T-helper 9 cell (primary cell): Measurements from ENCODE around the gene CYB561D1.
"Not testable (repeated sequence)": the region's sequence is repeated elsewhere in the genome, so short reads cannot be mapped to it uniquely, and the experiment has no call there.

Experiments used
- DNase-seq: peaks from one replicate; pipeline ENCODE4 v3.0.0-alpha.2; 2020
- total RNA-seq, 2 donors: gene quantifications; one replicate each; lab custom pipeline; 2026; lab: John Stamatoyannopoulos, UW

Gene CYB561D1, protein sequence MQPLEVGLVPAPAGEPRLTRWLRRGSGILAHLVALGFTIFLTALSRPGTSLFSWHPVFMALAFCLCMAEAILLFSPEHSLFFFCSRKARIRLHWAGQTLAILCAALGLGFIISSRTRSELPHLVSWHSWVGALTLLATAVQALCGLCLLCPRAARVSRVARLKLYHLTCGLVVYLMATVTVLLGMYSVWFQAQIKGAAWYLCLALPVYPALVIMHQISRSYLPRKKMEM
- total RNA-seq = 19.8 to 45.2 reads per million in 2 donors

DNA sequence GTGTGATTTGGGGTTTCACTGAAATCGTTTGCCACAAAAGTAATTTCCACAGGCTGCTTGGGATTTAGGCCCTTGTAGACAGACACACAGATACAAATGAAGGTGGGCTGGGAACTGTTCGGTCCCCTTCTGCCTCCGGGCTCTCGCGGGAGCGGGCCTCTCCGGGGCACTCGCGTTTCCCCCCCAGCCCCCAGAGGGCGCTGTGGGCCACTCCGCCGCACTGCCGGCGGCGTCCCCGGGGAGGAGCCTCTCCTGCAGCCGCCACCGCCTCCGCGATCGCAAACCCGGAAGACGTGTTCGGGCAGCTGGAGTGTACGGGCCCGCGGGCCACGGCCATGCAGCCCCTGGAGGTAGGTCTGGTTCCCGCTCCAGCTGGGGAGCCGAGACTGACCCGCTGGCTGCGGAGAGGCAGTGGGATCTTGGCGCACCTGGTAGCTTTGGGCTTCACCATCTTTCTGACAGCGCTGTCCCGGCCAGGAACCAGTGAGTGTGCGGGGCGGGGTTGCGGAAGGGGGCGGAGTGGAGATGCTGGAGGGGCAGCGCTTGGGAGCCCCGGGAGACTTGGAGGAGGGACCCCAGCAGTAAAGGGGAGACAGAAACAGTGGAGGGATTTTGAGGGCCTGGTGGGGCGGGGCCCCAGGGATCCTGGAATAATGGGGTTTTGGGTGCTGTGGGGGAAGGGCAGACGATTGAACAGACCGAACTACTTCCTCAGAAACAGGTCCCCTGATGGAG, at the start of gene CYB561D1:
Gene CYB561D1 (plus strand): TSS at position 290 of the 735 bp plus-strand sequence. CDS start 46 bp downstream, at position 336.
- DNase-seq = peak; percentile 87

DNA sequence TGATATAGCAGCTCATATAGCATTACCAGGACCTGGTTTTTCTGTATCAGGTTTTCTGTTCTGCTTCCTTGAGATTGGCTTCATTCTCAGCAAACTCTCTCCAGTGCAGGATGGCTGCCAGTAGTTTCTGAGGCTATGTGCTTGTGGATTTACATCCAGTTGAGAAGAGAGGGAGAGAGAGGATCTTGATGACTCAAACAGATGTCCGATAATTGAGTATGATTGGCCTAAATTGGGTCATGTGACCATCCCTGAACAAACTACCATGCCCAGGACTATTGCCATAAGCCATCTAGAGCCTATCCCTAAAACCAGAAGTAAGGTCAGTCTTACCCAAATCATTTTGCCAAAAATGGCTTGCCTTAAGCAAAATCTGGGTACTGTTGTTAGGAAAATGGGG, 49.5 kb upstream of the CYB561D1 start:
- no peak for DNase-seq

DNA sequence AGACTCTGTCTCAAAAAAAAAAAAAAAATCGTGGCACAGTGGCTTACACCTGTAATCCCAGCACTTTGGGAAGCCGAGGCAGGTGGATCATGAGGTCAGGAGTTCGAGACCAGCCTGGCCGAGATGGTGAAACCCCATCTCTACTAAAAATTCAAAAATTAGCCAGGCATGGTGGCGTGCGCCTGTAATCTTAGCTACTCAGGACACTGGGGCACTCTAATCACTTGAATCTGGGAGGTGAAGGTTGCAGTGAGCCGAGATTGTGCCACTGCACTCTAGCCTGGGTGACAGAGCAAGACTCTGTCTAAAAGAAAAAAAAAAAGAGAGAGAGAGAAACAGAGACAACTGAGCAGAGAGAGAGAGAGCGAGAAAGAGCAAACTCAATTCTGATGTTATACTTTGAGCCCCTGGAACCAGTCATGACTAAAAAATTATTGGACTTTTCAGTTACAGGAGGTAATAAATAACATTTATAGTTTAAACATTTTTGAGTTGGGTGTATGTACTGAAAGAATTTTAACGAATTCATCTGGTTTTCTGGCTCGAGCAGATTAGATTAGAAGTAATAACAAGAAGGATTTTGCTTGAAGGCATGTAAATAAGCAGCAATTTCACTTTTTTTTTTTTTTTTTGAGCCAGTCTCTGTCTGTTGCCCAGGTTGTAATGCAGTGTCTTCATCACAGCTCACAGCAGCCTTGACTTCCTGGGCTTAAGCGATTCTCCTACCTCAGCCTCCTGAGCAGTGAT, 47.8 kb upstream of the CYB561D1 start:
- DNase-seq = not testable (repeated sequence)

DNA sequence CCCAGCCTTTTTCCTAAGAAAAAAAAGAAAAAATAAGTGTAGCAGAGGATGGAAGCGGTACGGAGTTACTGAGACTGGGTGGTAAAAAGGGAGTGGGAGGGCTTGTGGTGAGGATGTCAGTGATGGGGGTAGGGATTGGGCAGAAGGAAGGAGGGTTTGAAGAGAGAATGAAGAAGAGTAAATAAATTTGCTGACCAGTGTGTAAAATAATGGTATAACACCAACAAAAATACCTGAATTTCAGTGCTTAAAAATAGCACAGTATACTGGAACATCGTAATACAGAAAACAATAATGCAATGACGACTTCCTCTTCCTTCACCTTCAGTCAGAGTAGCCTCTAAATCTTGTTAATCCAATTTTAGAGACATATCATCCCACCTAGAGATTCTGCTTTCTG, 46.4 kb upstream of the CYB561D1 start:
- no peak for DNase-seq

DNA sequence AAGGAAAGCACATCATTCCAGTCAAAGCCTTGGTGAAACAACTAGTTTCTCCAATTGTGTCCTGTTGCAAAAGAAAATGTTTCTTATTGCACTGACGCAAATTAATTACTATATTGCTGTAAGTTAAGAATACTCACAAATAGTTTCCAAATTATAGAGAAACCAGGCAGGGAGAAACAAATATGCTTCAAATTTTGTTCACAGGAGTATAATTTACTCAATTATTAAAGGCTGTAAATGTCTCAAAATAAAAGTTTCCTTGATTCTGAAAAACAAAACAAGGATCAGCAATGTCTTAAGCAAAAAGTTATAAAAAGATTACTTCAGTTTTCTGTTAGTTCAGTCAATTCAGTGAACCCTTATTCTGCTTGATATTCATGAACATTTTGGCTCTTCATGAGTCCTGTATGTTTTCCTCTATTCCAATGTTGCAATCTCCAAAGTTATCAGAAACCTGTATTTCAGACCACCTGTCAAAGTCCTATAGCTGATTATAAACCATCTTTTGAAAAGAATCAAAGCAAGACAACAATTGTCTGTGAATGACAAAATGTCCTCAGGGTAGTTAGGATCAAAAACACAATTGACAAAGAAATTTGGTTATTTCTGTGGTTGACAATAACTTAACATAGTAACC, 39.3 kb upstream of the CYB561D1 start:
- DNase-seq = no peak

DNA sequence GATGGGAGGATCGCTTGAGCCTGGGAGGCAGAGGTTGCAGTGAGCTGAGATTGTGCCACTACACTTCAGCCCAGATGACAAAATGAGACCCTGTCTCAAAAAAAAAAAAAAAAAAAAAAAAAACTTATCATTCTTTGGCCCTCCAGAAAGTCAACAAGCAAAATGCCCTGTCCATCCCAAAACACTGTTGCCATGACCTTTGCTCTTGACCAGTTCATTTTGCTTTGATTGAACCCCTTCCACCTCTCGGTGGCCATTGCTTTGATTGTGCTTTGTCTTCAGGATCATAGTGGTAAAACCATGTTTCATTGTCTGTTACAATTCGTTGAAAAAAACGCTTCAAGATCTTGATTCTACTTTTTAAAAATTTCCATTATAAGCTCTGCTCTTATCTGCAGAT, 36.1 kb upstream of the CYB561D1 start:
- DNase-seq = no peak

DNA sequence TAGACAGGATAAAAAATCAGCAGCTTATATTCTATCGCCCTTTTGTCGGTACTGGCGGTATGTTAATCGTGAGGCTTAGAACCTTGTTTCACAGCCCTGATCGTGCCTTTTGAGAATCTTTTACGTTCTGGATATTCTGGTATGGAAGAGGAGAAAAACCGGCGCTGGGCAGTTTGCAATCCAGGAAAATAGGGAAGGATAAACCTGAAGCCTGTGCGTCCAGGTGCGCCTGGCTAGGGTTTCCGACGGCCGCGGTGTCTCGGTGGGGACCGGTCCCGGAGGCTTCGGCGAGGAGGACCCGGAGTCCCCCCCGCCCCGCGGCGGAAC, 27.8 kb upstream of the CYB561D1 start:
- no peak for DNase-seq

DNA sequence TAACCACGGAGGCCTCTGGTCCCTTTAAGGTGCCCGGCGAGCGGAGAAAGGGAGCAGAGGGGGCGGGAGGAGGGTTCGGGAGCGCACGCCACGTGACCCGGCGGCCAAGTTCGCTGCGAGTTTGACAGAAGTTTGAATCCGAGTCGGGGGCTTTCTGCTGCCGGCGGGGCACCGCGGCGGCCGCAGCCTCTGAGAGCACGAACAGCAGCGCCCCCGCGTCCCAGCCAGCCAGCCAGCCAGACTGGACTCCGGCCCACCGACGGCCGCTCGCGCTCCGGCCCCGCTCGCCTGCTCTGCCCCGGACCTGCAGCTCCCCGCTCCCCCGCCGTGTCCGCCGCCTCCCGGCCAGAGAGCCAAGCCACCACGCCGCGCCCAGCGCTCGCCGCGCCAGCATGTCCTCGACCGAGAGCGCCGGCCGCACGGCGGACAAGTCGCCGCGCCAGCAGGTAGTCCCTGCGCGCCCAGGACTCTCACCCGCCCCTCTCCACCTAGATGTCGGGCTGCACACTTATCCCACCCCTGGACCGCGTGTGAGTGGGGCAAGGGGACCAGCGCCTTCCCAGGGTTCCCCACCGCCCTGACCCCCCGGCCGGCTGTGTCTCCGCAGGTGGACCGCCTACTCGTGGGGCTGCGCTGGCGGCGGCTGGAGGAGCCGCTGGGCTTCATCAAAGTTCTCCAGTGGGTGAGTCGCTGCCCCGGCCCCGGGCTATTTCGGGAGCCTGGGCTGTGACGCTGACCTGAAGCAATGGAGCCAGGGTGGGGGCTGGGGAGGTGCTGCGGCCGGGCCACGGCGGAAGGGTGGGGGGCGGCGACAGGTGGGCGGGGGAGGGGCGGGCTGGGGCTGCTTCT, 27.2 kb upstream of the CYB561D1 start, which contains the start of gene SYPL2:
Gene SYPL2 (plus strand): TSS at position 95 of the 849 bp plus-strand sequence. CDS start 298 bp downstream, at position 393.
- DNase-seq = no peak

DNA sequence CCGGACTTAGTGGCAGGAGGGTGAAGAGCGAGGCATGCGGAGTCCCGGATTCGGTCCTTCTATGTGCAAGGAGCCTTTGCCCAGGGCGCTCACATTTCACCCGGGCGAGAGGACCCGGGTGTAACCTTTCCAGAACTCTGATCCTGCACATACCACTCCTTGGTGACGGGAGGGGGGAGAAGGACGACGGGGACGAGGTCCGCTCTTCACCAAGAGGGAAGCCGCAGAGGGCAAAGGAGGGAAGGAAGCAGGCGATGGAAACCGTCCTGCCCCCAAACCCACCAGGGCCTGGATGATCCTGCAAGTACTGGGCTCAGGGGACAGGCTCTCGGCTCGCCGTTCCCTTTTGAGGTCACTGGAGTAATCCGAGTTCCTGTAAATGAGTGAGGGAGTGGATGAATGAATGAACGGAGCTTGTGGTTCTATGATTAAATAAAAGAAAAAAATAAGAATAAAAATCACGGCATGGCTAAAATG, 26.6 kb upstream of the CYB561D1 start:
- no peak for DNase-seq

DNA sequence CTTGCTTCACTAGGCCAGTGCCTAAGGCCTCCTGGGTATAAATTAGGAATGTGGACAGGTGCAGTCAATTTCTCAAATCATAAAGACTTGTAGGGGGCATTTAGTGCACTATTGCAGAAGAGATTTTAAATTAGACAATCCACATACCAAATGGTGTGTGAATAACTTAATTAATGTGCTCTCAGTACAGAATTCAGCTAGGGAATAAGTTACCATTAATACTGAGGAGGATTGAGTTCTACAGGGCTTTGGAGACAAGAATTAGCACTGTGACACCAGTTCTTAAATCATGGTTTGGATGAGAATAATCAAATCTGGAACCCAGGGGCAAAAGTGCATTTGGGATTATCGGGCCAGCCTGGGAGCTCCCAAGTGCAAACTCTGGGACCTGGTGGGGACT, 25.8 kb upstream of the CYB561D1 start:
- DNase-seq = no peak

DNA sequence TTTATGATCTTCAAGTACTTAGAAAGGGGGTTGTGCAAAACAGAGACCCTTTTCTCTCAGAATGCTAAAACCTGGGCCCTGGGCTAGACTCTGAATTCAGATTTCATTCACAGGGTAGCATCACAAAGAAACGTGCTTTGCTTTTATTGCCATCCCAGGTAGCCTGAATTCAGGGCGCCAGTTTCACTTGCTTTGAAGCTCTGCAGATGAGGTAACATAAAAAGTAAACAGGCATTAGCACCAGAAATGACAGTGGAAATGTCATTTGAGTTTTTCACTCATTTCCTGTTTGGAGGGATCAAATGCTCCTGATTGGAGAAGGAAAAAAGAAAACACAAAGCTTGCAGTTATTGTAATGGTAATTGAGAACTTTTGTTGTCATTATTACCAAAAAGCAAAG, 25.0 kb upstream of the CYB561D1 start:
- no peak for DNase-seq

DNA sequence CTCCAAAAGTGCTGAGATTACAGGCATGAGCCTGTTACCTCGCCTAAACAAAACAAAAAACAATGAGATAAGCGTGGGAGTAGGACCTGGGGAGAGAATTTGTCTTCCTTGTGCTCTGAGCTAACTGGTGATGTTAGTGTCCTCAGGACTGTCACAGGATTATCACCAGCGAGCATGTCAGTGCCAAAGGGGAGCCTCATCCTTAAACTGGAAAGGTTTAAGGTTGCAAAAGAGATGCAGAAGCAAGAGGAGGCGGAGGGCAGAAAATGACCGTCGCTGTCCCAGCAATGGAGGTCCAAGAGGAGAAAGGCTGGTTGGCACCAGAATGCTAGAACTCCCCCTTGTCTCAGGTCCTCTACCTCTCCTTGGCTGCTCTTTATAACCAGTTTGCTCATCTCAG, 23.6 kb upstream of the CYB561D1 start:
- no peak for DNase-seq

DNA sequence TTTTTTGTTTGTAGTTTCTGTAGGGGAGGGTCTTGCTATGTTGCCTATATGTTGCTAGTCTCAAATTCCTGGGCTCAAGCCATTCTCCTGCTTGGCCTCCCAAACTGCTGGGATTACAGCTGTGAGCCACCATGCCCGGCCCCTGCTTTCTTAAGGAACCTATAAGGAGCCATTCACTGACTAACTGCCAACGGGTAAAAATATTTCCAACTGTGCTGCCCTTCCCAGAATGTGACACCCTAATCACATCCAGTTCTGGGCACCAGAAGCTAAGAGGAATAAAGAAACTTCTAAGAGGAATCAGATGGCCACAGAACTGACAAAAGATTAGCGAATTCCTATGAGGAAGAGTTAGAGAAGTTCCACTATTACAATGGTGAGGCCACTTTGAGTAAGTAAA, 21.1 kb upstream of the CYB561D1 start:
- no peak for DNase-seq

DNA sequence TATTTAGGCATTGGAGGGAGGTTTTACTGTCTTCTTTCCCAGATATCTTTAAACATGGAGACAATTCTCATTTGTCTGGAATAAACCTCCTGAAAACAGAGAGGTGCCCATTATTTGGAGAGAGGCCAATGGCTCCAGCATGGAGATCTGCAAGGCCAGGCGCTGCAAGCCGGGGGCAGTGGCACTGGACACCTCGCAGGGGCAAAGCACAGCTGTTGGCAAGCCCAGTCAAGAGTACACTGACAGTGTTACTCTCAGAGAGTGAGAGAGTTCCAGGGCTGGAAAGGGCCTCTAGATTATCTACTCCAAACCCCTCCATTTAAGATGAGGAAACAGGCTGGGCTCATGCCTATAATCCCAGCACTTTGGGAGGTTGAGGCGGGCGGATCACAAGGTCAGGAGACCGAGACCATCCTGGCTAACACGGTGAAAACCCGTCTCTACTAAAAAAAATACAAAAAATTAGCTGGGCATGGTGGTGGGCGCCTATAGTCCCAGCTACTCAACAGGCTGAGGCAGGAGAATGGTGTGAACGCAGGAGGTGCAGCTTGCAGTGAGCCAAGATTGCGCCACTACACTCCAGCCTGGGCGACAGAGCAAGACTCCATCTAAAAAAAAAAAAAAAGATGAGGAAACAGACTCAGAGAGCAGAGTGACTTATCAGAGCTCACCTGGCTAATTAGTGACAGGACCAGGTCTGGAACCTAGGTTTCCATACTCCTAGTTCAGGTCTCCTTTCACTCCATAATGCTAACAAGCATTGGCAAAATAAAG, 20.4 kb upstream of the CYB561D1 start:
- DNase-seq = not testable (repeated sequence)

DNA sequence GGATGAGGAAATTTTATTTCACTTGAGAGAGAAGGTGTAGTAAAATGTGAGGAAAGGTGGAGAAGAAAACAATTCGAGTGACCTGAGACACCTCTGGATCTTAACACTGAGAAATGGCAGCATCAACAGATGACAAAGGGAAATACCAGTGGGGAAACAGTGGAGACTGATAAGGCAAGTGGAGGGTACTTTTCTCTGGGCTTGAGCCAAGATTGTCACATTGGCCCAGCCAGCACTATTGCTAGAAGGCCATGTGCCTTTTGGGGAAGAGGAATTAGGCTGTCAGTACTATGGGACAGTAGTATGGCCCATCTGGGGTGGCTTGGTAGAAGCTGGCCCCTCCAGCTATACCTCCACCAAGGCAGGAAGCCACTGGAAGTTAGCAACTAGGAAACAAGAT, 19.2 kb upstream of the CYB561D1 start:
- no peak for DNase-seq

DNA sequence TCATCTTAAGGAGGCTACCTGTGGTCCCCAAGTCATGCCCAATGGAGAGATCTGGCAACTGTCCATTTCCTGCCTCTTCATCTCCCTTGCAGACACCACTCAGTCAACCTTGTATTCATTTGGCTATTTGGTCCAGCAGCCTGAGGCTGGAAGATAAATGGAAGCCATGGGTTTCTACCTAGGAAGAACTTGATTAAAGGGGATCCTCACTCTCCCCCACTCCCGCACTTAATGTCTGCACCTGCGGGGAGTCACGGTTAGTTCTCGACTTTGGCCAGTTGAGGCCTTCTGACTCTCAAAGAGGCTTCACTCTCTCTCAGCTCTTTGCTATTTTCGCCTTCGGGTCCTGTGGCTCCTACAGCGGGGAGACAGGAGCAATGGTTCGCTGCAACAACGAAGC, 18.6 kb upstream of the CYB561D1 start:
- no peak for DNase-seq

DNA sequence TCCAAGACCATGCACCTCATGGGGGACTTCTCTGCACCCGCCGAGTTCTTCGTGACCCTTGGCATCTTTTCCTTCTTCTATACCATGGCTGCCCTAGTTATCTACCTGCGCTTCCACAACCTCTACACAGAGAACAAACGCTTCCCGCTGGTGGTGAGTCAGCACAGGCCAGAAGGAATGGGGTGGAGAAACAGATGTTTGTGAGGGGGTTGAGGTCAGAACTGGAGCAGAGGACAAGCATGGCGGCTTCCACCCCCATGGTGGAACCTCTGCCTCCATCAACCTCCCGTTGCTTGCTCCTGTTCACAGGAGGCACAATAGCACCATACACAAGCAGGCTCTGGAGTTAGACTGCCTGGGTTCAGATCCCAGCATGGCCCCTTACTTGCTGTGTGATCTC, 17.1 kb upstream of the CYB561D1 start:
- DNase-seq = no peak

DNA sequence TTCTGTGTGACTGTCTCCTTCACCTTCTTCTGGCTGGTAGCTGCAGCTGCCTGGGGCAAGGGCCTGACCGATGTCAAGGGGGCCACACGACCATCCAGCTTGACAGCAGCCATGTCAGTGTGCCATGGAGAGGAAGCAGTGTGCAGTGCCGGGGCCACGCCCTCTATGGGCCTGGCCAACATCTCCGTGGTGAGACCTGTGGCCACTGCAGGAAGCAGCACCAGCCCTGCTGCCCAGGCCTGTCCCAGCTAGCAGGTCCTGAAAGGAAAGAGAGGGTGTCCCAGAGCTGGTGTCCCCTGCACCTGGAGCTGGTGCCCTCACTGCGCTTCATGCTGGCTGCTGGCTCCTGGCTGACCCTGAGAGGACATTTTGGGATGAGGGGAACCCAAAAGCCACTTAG, 16.1 kb upstream of the CYB561D1 start:
- DNase-seq = no peak

DNA sequence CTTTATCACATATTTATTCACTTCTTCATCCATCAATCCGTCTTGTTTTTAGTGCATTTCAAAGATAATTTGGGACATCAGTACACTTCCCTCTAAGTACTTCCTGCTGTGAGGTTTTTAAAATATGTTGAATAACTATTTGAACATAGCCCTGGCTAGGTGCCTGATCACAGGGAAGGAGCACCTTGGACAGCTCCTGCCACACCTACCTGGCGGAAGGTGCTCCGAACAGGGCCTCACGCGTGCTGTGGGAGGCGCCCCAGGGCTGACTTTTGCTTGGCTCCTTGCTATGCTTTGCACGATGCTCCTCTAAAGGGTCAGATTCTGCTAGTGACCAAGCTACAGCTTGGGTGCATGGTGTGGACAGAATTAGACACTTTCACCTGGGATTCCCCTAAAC, 15.1 kb upstream of the CYB561D1 start:
- DNase-seq = peak; percentile 27

DNA sequence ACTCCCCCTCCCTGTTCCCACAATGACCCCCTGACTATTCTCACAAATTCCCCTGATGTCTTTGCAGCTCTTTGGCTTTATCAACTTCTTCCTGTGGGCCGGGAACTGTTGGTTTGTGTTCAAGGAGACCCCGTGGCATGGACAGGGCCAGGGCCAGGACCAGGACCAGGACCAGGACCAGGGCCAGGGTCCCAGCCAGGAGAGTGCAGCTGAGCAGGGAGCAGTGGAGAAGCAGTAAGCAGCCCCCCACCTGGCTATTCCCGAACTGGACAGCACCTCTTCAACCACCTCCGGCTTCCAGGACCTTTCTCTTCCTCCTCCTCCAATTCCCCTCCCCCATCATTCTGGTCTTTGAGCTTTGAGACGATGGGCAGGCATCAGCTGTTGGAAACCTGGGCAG, 14.6 kb upstream of the CYB561D1 start:
- DNase-seq = no peak

DNA sequence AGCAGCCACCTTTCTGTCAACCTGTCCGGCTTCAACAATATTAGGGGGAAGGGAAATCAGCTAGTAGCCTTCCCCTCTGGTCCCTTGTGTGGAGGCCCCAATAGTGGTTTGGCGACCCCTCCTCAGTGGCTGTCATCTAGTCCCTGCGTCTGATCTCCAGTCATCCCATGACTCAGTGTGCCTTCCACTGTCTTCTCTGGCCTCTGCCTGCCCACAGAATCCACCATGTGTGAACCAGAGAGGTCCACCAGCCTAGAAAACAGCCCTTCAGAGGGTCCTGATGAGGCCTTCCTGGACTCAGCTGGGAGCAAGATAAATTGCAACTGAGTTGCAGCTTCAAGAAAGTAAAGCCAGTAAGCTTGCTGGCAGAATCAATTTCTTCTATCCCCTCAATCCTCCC, 14.0 kb upstream of the CYB561D1 start:
- DNase-seq = no peak
